GM18511 (cell line): ENCODE measurements around the gene TSC2.
"Not testable (repeated sequence)": the region's sequence is repeated elsewhere in the genome, so short reads cannot be mapped to it uniquely, and the experiment has no call there.

Experiments
- ATAC-seq: cut with Tn5 transposase; IDR thresholded peaks from one replicate; pipeline ENCODE4 v1.9.1; 2021; ENCODE audit warnings: mild to moderate bottlenecking, moderate library complexity; ENCODE audit not compliant: unreplicated experiment

Gene TSC2

GRCh38 chr16:2084895-2085625 lies 37.3 kb downstream of the TSC2 start:
- no peak for ATAC-seq

DNA sequence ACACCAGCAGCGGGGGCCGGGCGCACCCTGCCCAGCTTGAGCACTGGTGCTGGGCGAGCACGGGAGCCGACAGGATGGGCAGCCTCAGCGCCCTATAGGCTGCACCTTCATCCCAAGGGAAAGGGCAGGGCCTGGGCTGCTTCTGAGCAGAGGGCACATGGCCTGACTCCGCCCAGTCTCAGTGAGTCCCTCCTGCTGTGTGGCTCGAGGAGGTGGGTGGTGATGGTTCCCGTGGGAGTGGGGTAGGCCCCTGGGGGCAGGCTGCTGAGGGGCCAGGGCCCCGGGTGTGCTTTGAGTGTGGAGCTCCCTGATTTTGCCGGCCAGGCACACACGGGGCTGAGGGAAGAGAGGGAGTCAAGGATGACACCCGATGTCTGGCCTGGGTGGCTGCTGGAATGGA lies 37.9 kb downstream of the TSC2 start:
- ATAC-seq, result no peak

DNA sequence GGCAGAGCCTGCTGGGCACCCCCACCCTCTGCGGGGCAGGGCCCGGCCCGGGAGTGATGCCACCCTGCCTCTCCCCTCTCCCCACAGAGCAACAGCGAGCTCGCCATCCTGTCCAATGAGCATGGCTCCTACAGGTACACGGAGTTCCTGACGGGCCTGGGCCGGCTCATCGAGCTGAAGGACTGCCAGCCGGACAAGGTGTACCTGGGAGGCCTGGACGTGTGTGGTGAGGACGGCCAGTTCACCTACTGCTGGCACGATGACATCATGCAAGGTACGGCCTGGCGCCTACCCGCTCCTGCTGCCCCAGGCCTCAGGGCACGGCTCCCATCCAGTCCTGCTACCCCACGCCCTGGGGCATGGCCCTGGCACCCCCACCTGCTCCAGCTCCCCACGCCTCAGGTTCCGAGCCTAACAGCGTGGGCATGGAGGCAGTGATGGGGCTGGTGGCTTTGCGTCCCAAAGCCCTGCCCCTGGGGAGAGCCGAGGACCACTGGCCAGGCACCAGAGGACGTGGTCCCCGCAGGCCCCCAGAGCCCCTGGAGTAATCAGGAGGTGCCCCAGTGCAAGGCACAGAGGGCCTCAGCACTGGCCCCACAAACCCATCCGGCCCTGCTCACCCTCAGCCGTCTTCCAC lies 38.4 kb downstream of the TSC2 start:
- ATAC-seq, result no peak

DNA sequence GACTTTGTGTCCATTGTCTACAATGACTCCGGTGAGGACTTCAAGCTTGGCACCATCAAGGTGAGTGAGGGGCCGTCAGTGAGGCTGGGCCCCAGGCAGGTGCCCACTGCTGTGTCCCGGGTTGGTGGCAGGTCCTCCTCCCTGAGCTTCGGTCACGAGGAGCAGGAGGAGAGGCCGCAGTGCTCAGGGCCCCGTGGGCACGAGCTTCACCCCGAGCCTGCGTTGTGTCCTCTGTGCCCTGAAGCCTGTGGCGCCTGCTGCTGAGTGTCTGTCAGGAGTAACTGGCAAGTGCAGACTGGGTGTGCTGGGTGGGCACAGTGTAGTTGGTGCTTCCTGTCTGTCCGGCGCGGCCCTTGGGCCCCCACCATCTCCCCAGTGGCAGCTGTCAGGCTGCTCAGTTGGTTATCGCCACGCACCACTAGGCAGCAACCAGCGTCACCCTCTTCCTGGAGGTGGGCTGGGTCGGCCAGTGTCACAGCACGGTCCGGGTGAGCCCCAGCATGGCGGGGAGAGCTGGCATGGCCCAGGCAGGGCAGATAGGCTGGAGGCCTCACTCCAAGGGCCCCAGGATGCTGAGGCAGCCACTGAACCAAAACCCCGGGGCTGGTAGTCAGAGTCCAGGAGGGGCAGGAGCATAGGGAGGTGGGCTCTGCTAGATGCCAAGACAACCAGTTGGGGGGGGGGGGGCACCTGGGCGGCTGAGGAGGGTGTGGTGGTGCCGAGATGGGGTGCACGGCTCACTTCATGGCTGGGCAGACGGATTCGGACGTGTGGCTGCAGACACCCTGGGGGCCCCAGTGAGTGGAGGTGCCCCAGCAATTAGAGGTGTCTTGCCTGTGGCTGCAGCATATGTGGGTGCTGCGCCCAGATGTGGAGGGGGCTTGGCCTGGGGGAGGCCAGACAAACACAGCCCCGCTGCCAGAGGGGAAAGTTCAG lies 39.3 kb downstream of the TSC2 start:
- no peak for ATAC-seq

- no peak for ATAC-seq
Observed at GRCh38 chr16:2087748-2088631, 40.2 kb downstream of the TSC2 start.

DNA sequence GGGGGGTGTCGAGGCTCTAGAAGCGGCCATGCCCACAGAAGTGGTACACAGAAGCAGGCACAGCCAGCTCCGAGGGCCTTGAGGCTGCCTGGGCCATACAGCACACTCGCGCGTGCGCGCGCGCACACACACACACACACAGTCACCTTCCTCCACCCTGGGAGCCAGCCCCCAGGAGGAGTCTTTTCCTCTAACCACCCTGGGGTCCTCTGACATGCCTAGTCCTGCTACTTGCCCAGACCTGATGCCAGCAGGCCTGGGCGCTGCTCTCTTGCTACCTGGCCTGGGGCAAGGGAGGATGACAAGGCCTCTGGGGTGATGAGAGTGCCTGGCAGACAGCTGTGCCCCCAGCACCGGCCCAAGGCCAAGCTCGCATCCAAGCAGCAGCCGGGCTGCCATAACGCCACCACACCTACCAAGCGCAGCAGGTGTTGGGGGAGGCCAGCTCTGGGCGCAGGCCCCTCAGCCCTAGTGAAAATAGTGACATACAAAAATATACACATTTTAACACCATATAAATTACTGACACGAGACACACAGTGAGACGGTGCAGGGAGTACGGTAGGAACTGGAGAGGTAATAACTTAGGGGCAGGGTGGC lies 41.1 kb downstream of the TSC2 start:
- no peak for ATAC-seq

DNA sequence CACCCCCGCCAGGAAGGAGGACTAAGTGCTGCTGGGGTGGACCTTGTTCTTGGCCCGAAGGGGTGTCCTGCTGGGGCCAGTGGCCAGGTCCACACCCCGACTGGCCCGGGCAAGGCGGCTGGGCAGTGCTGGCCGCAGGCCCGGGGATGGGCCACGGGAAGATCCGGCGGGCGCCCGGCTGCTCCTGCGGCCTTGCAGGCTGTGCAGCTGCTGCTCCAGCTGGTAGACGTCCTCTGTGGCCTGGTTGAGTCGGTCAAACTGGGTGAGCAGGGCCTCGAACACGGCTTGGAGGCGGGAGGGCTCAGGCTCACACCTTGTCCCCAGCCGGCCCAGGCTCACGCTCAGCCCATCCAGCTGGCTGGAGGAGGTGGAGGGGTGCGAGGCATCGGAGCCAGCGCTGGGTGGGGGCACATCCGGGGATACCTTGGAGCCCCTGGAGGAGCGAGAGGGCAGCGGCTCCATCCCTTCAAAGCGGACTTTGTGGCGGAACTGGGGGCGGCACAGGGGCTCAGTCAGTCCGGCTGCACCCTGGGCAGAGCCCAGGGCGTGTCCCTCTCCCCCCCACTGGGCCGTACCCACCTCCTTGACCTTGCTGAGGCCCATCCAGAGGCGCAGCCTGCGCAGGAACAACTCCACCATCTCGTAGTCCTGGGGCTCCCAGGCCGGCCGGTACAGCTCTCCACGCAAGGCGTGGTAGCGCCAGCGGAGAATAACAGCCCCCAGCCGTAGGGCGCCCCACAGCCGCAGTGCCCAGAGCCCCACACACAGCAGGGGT lies 42.1 kb downstream of the TSC2 start:
- ATAC-seq, result no peak

GRCh38 chr16:2090481-2090776 lies 42.6 kb downstream of the TSC2 start:
- no peak for ATAC-seq

- ATAC-seq, result no peak
Observed at GRCh38 chr16:2090777-2091546, 43.2 kb downstream of the TSC2 start.

DNA sequence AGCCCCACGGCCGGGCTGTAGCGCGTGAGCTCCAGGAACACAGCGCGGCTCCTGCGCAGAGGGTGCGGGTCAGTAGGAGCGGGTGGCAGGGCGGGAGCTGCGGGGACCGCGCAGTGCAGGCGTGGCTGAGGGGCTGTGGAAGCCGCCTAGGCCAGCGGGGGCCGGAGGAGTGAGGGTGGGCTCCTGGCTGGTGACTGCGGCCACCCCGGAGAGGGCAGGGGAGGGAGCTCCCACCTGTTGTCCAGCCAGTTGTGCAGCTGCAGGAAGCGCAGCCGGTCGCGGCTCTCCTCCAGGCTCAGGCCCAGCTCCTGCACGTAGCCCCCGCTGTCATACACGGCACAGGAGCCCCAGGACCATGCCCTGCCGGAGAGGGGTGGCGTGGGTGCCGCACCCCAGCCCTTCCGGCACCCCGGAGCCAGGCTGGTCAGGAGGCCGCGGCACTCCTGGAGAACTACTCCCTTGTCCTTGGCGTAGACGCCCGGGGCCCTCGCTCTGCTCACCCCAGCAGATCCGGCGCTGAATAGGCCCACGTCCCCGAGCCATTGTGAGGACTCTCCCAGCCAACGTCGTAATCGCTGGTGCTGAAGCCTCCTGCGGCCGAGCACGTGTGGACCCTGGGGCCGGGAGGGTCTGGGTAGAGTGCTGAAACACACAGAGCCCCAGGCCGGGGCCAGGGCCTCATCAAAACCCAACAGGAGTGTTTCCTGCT lies 43.9 kb downstream of the TSC2 start:
- ATAC-seq, result no peak

DNA sequence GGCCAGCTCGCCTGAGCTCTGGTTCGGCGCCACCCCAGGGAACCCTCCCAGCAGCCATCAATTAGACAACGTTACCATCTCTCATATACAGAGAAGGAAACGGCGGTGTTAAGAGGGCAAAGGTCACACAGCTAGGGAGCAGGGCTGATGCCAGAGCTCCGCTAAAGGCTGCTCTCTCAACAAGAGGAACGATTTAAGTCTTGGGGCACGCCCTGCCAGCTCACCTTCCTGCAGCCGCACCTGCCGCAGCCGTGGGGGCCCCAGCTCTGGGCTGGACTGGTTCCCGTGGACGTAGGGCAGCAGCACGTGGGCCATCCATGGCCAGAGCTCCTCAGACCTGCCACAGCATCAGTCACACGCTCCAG lies 44.5 kb downstream of the TSC2 start:
- ATAC-seq, result no peak

DNA sequence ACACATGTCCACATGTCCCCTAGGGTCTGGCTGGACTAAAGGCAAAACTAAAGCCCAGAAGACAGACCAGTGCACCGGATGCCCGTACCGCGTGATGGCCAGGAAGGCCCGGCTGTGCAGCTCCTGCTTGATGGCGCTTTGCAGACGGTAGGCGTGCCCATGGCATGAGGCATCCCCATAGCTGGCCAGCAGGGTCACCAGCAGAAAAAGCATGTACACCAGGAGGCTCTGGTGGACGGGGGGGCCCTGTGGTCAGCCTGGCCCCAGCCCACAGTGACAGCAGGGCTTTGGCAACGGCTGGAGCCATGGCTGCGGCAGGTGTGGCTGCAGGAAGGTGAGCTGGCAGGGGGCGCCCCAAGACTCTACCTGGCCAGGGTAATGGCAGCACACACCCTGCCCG lies 45.1 kb downstream of the TSC2 start:
- ATAC-seq, result no peak

DNA sequence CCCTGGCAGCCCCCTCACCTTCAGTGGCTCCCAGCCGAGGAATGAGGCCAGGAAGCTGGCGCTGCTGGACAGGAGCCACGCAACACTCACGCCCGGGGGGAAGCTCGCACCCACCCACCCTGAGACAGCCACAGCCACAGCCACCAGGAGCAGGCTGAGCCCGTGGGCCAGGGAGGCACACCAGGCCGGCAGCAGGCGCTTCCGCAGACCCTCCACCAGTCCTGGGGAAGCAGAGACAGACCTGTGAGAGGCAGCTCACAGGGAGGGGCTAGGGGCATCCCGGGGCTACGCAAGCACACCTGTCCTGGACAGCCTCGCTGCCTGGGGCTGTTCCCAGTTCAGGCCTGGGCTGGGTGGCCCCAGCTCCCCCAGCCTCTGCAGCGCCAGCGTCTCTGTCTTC lies 46.0 kb downstream of the TSC2 start:
- ATAC-seq, result no peak

DNA sequence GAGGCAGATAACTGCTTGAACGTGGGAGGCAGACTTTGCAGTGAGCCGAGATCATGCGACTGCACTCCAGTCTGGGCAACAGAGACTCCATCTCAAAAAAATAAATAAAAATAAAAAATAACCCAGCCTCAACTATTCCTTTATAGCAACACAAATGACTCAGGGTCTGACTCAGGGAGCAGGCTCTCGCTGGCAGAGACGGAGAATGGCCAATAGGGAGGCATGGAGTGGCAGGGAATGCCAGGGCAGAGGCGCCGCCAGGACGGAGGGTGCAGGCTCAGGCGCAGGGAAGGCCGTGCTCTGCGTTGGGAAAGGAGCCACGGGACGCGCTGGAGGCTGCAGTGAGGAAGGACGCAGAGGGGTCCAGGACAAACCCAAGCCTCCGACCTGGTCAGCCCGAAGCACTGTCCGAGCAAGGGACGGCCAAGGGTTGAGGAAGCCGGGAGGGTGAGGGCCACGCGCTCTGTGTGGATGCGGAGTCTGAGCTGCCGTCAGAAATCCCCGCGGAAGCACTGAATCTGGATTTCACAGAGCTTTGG lies 47.6 kb downstream of the TSC2 start:
- no peak for ATAC-seq

GRCh38 chr16:2095918-2096582 lies 48.3 kb downstream of the TSC2 start:
- no peak for ATAC-seq

DNA sequence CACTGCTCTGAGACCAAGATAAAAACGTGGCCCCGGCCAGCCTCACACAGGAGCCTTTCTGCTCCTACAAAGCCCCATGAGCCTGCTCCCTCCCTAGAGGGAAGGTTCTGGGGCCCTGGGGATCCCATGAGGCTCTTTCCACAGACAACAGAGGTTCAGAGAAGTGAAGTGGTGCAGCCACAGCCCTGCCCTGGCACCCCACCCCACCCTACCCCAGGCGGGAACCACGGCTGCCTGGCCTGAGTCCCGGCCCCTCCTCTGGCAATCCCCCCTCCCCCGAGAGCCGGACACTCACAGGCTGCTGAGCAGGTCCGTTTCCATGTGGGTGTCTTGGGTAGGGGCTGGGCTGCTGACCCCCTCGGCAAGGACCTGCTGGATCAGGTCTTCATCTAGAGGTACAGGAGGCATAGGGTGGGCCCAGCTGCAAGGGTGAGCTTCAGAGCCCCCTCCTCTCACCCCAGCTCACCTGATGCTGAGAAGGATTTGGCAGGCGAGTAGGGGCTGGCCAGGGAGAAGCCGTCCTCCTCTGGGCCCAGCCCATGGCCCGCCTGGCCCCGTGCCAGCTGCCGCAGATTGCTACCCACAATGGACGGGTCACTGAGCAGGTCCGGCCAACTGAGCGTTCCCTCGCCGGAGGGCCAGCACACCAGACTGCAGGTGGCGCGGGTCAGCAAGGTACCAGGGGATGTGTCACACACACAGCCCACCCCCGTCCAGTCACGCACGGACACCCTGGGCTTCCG lies 49.2 kb downstream of the TSC2 start:
- no peak for ATAC-seq

GRCh38 chr16:2097689-2098088 lies 49.9 kb downstream of the TSC2 start:
- ATAC-seq, result not testable (repeated sequence)
